Neural progenitor cell (in vitro differentiated cells): ENCODE data around the gene PGP. TPM values are rescaled to one million over a fixed set of nuclear protein-coding genes. Genes with fewer than 3 reads are reported as not detected.

Experiments used
- DNase-seq: peaks from one replicate; pipeline ENCODE4 v3.0.0-alpha.2; 2016; ENCODE audit warnings: low spot score
- H2AFZ ChIP-seq: fragments of 200-600 bp; sonication (generic); replicated peaks from 2 replicates; pipeline ENCODE4 v1.6.1; 2016; ENCODE audit warnings: antibody characterized with exemption
- H3F3A ChIP-seq: fragments of 200-600 bp; sonication (generic); 2 replicates; pipeline ENCODE4 v1.6.1; 2016; ENCODE audit warnings: antibody characterized with exemption, low read depth
- H3K27ac ChIP-seq: fragments of 200-600 bp; sonication (generic); 2 replicates; pipeline ENCODE4 v1.5.1; 2016; ENCODE audit warnings: mild to moderate bottlenecking
- H3K27me3 ChIP-seq: fragments of 200-600 bp; sonication (generic); 2 replicates; pipeline ENCODE4 v1.6.1; 2016; ENCODE audit warnings: mild to moderate bottlenecking, moderate library complexity
- H3K36me3 ChIP-seq: fragments of 200-600 bp; sonication (generic); 2 replicates; pipeline ENCODE4 v1.5.1; 2016
- H3K4me1 ChIP-seq: fragments of 200-600 bp; sonication (generic); 2 replicates; pipeline ENCODE4 v1.6.1; 2016; ENCODE audit warnings: mixed run types
- H3K4me2 ChIP-seq: fragments of 200-600 bp; sonication (generic); 2 replicates; pipeline ENCODE4 v1.6.1; 2016
- H3K4me3 ChIP-seq: fragments of 200-600 bp; sonication (generic); 2 replicates; pipeline ENCODE4 v1.5.1; 2016
- H3K79me2 ChIP-seq: fragments of 200-600 bp; sonication (generic); 2 replicates; pipeline ENCODE4 v1.6.1; 2016; ENCODE audit warnings: low read depth
- H3K9ac ChIP-seq: fragments of 200-600 bp; sonication (generic); 2 replicates; pipeline ENCODE4 v1.6.1; 2016
- H3K9me3 ChIP-seq: fragments of 200-600 bp; sonication (generic); 2 replicates; pipeline ENCODE4 v1.5.1; 2016; ENCODE audit warnings: low read depth
- H4K20me1 ChIP-seq: fragments of 200-600 bp; sonication (generic); 2 replicates; pipeline ENCODE4 v1.6.1; 2016; ENCODE audit warnings: low read depth
- H3K27ac Mint-ChIP-seq: 3 replicates; pipeline ENCODE4 v1.8.0; 2021; ENCODE audit warnings: mixed read lengths
- H3K27me3 Mint-ChIP-seq: 2 replicates; pipeline ENCODE4 v1.8.0; 2022; ENCODE audit warnings: low read depth, mild to moderate bottlenecking, inconsistent platforms, moderate library complexity, mixed read lengths; ENCODE audit not compliant: insufficient read depth
- H3K36me3 Mint-ChIP-seq: 3 replicates; pipeline ENCODE4 v1.8.0; 2021; ENCODE audit warnings: mixed read lengths
- H3K4me1 Mint-ChIP-seq: 3 replicates; pipeline ENCODE4 v1.8.0; 2021; ENCODE audit warnings: mixed read lengths
- H3K4me3 Mint-ChIP-seq: 3 replicates; pipeline ENCODE4 v1.8.0; 2021; ENCODE audit warnings: mild to moderate bottlenecking, moderate library complexity, mixed read lengths
- H3K9me3 Mint-ChIP-seq: 3 replicates; pipeline ENCODE4 v1.8.0; 2020; ENCODE audit warnings: mixed read lengths
- CTCF ChIP-seq: fragments of 200-600 bp; sonication (generic); IDR thresholded peaks from 2 replicates; pipeline ENCODE4 v1.5.1; 2017; ENCODE audit warnings: antibody characterized with exemption, mild to moderate bottlenecking
- EZH2 ChIP-seq: fragments of 200-600 bp; sonication (generic); IDR thresholded peaks from 2 replicates; pipeline ENCODE4 v1.6.1; 2017; ENCODE audit warnings: antibody characterized with exemption, mild to moderate bottlenecking, moderate library complexity
- EZH2phosphoT487 ChIP-seq: fragments of 200-600 bp; sonication (generic); IDR thresholded peaks from 2 replicates; pipeline ENCODE4 v1.6.1; 2017; ENCODE audit warnings: antibody characterized with exemption
- total RNA-seq: library from RNA; depleted of rRNA; stranded (reverse); fragments of >200 nt; gene quantifications from 2 replicates; pipeline ENCODE4 v1.2.3, GENCODE V29; 2015; ENCODE audit warnings: low replicate concordance

The PGP gene
- total RNA-seq, 1 donor from 2014 or later = 13.3 TPM

GRCh38 chr16:2235234-2235651, 20.6 kb upstream of the PGP start:
- H4K20me1 ChIP-seq = peaks cover 49% of the 10 kb centered on the region
- Mint-ChIP-seq H3K9me3 (no peaks in the 10 kb centered on the region), H3K4me1 (no peaks in the 10 kb centered on the region), H3K36me3 (peaks cover 4% of the 10 kb centered on the region), H3K27ac (no peak overlapping the region), H3K27me3 (peaks cover 7% of the 10 kb centered on the region), H3K4me3 (peak overlapping the region; percentile 55)
- TF ChIP-seq CTCF (no peak), EZH2 (no peak), EZH2phosphoT487 (no peak)
- no peaks in the 10 kb centered on the region for H3K79me2 ChIP-seq
- H3K4me2 ChIP-seq = no peak overlapping the region
- H3K27me3 ChIP-seq = peaks cover 31% of the 10 kb centered on the region
- no peak overlapping the region for H3K9ac ChIP-seq
- H3K9me3 ChIP-seq = no peaks in the 10 kb centered on the region
- DNase-seq = no peak
- H3K4me3 ChIP-seq = no peak overlapping the region
- H2AFZ ChIP-seq = no peak overlapping the region
- H3F3A ChIP-seq = peaks cover 41% of the 10 kb centered on the region
- H3K4me1 ChIP-seq = peaks cover 26% of the 10 kb centered on the region
- no peaks in the 10 kb centered on the region for H3K36me3 ChIP-seq
- H3K27ac ChIP-seq = no peak overlapping the region

- no peak for DNase-seq
- Mint-ChIP-seq H3K4me3 (no peak overlapping the region), H3K9me3 (no peaks in the 10 kb centered on the region), H3K27ac (no peak overlapping the region), H3K4me1 (no peaks in the 10 kb centered on the region), H3K27me3 (peaks cover 7% of the 10 kb centered on the region), H3K36me3 (peaks cover 5% of the 10 kb centered on the region)
- no peak overlapping the region for H2AFZ ChIP-seq
- peaks cover 26% of the 10 kb centered on the region for H3K4me1 ChIP-seq
- H3K36me3 ChIP-seq = no peaks in the 10 kb centered on the region
- H3K4me3 ChIP-seq = no peak overlapping the region
- no peak overlapping the region for H3K4me2 ChIP-seq
- H3K9me3 ChIP-seq = no peaks in the 10 kb centered on the region
- peaks cover 47% of the 10 kb centered on the region for H4K20me1 ChIP-seq
- no peak for TF ChIP-seq EZH2phosphoT487
- no peak for TF ChIP-seq EZH2
- TF ChIP-seq CTCF = no peak
- no peak overlapping the region for H3K9ac ChIP-seq
- H3F3A ChIP-seq = peaks cover 39% of the 10 kb centered on the region
- no peak overlapping the region for H3K27ac ChIP-seq
- peaks cover 31% of the 10 kb centered on the region for H3K27me3 ChIP-seq
- H3K79me2 ChIP-seq = no peaks in the 10 kb centered on the region
Observed at GRCh38 chr16:2234813-2235170, 20.2 kb upstream of the PGP start.

- Histone ChIP-seq H3K9ac (no peak overlapping the region), H2AFZ (no peak overlapping the region), H3K36me3 (no peaks in the 10 kb centered on the region), H4K20me1 (peaks cover 44% of the 10 kb centered on the region), H3K27ac (no peak overlapping the region), H3K79me2 (no peaks in the 10 kb centered on the region), H3K9me3 (no peaks in the 10 kb centered on the region), H3F3A (peaks cover 32% of the 10 kb centered on the region), H3K27me3 (peaks cover 31% of the 10 kb centered on the region), H3K4me3 (no peak overlapping the region), H3K4me2 (no peak overlapping the region), H3K4me1 (peaks cover 26% of the 10 kb centered on the region)
- no peaks in the 10 kb centered on the region for H3K9me3 Mint-ChIP-seq
- peaks cover 7% of the 10 kb centered on the region for H3K27me3 Mint-ChIP-seq
- H3K4me1 Mint-ChIP-seq = no peaks in the 10 kb centered on the region
- H3K27ac Mint-ChIP-seq = no peak overlapping the region
- H3K36me3 Mint-ChIP-seq = peaks cover 5% of the 10 kb centered on the region
- DNase-seq = no peak
- no peak overlapping the region for H3K4me3 Mint-ChIP-seq
- TF ChIP-seq EZH2 = no peak
- TF ChIP-seq EZH2phosphoT487 = no peak
- no peak for TF ChIP-seq CTCF
Observed at GRCh38 chr16:2233872-2234812, 19.5 kb upstream of the PGP start.
